ENCODE results near the gene FAM200C. TPM values are rescaled to one million over a fixed set of nuclear protein-coding genes. Genes with fewer than 3 reads are reported as not detected.
A peak's percentile ranks its signal among the peaks of the same experiment; 100 is the strongest.

Gene FAM200C
- total and polyA plus RNA-seq, 9 of the 15 experiments (the other 6 are each of a cell fraction or from before 2014, with no cell fraction given), result 1.3 to 7.0 (median 1.8) TPM

DNA sequence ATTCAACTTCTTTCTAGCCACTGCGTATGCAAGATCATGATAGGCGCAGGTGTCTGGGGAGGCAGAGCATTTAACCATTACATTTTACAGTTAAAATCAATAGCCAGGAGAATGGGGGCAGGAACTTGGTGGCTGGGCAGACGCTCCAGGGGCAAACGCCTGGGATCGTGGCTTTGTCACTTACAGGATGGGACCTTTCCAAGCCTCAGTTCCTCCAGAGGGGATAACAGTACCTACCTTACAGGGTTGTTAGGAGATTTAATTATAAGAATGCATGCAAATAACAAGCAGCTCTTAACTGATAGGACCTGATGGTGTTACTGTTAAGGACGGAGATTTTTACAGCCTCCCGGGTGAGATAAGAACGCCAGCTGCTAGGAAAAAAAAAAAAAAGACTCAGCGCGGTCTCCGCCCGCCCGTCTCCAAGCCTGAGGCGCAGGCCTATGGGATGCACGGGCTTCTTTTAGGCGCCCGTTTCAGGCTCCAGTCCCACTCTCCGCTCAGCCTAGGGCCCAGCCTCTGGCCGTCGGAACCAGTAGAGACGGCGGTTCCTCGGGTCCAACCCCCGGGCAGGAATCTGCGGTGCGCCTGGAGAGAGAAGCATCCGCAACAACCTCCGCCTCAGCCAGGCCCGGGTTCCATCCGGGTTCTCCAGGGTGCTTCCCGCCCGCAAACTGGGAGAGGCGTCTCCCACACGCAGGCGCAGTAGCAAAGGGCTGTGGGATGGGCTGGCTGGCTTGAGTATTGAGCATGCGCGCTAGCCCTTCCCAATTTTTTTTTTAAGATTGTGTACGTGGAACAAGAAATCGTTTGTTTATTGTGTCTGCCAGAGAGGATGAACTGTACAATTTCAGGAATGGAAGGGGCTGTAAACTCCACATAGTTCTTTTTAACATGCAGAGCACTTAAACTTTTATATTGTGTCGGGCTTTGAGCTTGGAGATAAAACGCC, at the start of gene FAM200C (continued):
- TF ChIP-seq CCAR2 (IDR thresholded peaks at IDR 0.05; ENCODE audit: low read depth, low read length), result no peak
- no peak for TF ChIP-seq E2F4 (CRISPR knock-in tag; IDR thresholded peaks at IDR 0.05; ENCODE audit: low read depth)
- TF ChIP-seq IRF1 (CRISPR knock-in tag; IDR thresholded peaks at IDR 0.05; ENCODE audit: borderline replicate concordance), result no peak
- no peak for TF ChIP-seq MED1 (CRISPR knock-in tag; IDR thresholded peaks at IDR 0.05; ENCODE audit: borderline replicate concordance)
- TF ChIP-seq ZBTB1 (CRISPR knock-in tag; IDR thresholded peaks at IDR 0.05; ENCODE audit: borderline replicate concordance, low read depth), result no peak
- no peak for TF ChIP-seq ZNF77 (CRISPR knock-in tag; IDR thresholded peaks at IDR 0.05)
- TF ChIP-seq ETV1 (tag; conservative IDR thresholded peaks at IDR 0.05; ENCODE audit: low read depth), result 0 out of 2 replicates have a peak, but pooled peaks have one; percentile 7
- TF ChIP-seq ZFP30 (CRISPR knock-in tag; IDR thresholded peaks at IDR 0.05; ENCODE audit: borderline replicate concordance), result no peak
- TF ChIP-seq ZNF174 (CRISPR knock-in tag; IDR thresholded peaks at IDR 0.05), result no peak
- no peak for TF ChIP-seq DEAF1 (CRISPR knock-in tag; IDR thresholded peaks at IDR 0.05)
- TF ChIP-seq CBX3 (IDR thresholded peaks at IDR 0.05; ENCODE audit: borderline replicate concordance in 1 of 2, low read length in 2 of 2), result no peak
- TF ChIP-seq FOXA3 (CRISPR knock-in tag; conservative IDR thresholded peaks at IDR 0.05 in 1 of 2, IDR thresholded peaks at IDR 0.05 in 1 of 2), result 0 out of 4 replicates have a peak, but pooled peaks of 1 of the 2 experiments have one; percentile 15
- TF ChIP-seq ZNF583 (CRISPR knock-in tag; IDR thresholded peaks at IDR 0.05), result no peak
- TF ChIP-seq HNRNPLL (IDR thresholded peaks at IDR 0.05; ENCODE audit: low read depth, low read length, poor library complexity, severe bottlenecking), result peak; percentile 27
- peak; percentile 72 for TF ChIP-seq CXXC5 (CRISPR knock-in tag; IDR thresholded peaks at IDR 0.05)
- peak; percentile 96 for TF ChIP-seq ZZZ3 (IDR thresholded peaks at IDR 0.05)
- TF ChIP-seq HSF4 (CRISPR knock-in tag; IDR thresholded peaks at IDR 0.05; ENCODE audit: borderline replicate concordance), result no peak
- TF ChIP-seq JUND (IDR thresholded peaks at IDR 0.05; ENCODE audit: borderline replicate concordance, low read depth, low read length), result no peak
- TF ChIP-seq JUND (tag; IDR thresholded peaks at IDR 0.05; ENCODE audit: borderline replicate concordance, low read depth, low read length), result 0 out of 3 replicates have a peak, but pooled peaks have one; percentile 11
- no peak for TF ChIP-seq HDAC3 (IDR thresholded peaks at IDR 0.05; ENCODE audit: borderline replicate concordance, partially characterized antibody)
- TF ChIP-seq PTTG1 (tag; IDR thresholded peaks at IDR 0.05; ENCODE audit: low read depth), result no peak
- peak in 1 of 3 experiments; percentile 50 for TF ChIP-seq YY1 (IDR thresholded peaks at IDR 0.05; ENCODE audit: borderline replicate concordance in 1 of 3, control insufficient read depth in 1 of 3, extremely low read depth in 1 of 3, insufficient read depth in 3 of 3, insufficient read length in 1 of 3, insufficient replicate concordance in 2 of 3, low read depth in 1 of 3, low read length in 2 of 3)
- TF ChIP-seq EZH2 (IDR thresholded peaks at IDR 0.05; ENCODE audit: borderline replicate concordance, low read depth, low read length), result no peak

Measured in K562 (cell line).